Vagina (tissue), 2 donors: ENCODE results near the gene AIFM3. TPM values are rescaled to one million over a fixed set of nuclear protein-coding genes. Genes with fewer than 3 reads are reported as not detected.

ENCODE experiments used
- DNase-seq, 2 donors: peaks; one replicate each; pipeline ENCODE4 v3.0.0-alpha.2; 2017; ENCODE audit errors: extremely low spot score in 2 of 2
- H3K27ac ChIP-seq: fragments of 200-600 bp; sonication (generic); one replicate; pipeline ENCODE4 v1.5.1; 2019
- H3K27me3 ChIP-seq: fragments of 200-600 bp; sonication (generic); one replicate; pipeline ENCODE4 v1.5.1; 2019
- H3K36me3 ChIP-seq, 2 donors: fragments of 200-600 bp; sonication (generic); one replicate each; pipeline ENCODE4 v1.5.1; 2017 to 2019
- H3K4me1 ChIP-seq: fragments of 200-600 bp; sonication (generic); one replicate; pipeline ENCODE4 v1.5.1; 2019
- H3K4me3 ChIP-seq, 2 donors: fragments of 200-600 bp; sonication (generic); 1 replicate in 1 of 2; 2 replicates in 1 of 2; pipeline ENCODE4 v1.5.1; 2016 to 2019
- H3K9me3 ChIP-seq: fragments of 200-600 bp; sonication (generic); one replicate; pipeline ENCODE4 v1.5.1; 2019
- CTCF ChIP-seq, 3 experiments: fragments of 450-650 bp in 2 of 3; fragments of 200-600 bp in 1 of 3; sonication (generic) in 1 of 3; IDR thresholded peaks; one replicate each; pipeline ENCODE4 v1.5.1; 2017 to 2019; ENCODE audit warnings: antibody characterized with exemption in 3 of 3, mild to moderate bottlenecking in 2 of 3, moderate library complexity in 2 of 3
- POLR2A ChIP-seq, 2 donors: fragments of 450-650 bp; IDR thresholded peaks; one replicate each; pipeline ENCODE4 v1.6.1; 2017; ENCODE audit warnings: antibody characterized with exemption in 2 of 2, mild to moderate bottlenecking in 2 of 2, moderate library complexity in 2 of 2
- POLR2AphosphoS5 ChIP-seq, 2 donors: sonication (generic); formaldehyde crosslinking; IDR thresholded peaks; one replicate each; pipeline ENCODE4 v1.9.0; 2017; ENCODE audit warnings: antibody characterized with exemption in 2 of 2, mild to moderate bottlenecking in 2 of 2, low read depth in 1 of 2; ENCODE audit not compliant: insufficient read depth in 1 of 2
- intact Hi-C: fragments of 100-400 bp; cut with DNase I; formaldehyde crosslinking; loops from one replicate; pipeline ENCODE4 v1.15.1; 2023
- total RNA-seq: library from RNA; depleted of rRNA; stranded (reverse); fragments of >200 nt; gene quantifications from one replicate; pipeline ENCODE4 v1.2.3, GENCODE V29; 2016

The AIFM3 gene
- total RNA-seq, 1 donor from 2014 or later: not detected

- no peak for DNase-seq
- Histone ChIP-seq H3K9me3 (no peaks in the 10 kb centered on the region), H3K27ac (no peak overlapping the region), H3K4me1 (peaks cover 36% of the 10 kb centered on the region), H3K4me3 (no peak overlapping the region), H3K27me3 (no peaks in the 10 kb centered on the region), H3K36me3 (peaks cover 0 to 35% of the 10 kb centered on the region in 2 donors)
- intact Hi-C loops: no loop called here
- TF ChIP-seq CTCF (IDR thresholded peaks at IDR 0.05) (no peak), POLR2A (IDR thresholded peaks at IDR 0.05) (no peak), POLR2AphosphoS5 (IDR thresholded peaks at IDR 0.05; ENCODE audit: insufficient read depth in 1 of 2, low read depth in 1 of 2) (no peak)
These were observed 18.6 kb upstream of the AIFM3 start for GRCh38 chr22:20948450-20948849.

DNA sequence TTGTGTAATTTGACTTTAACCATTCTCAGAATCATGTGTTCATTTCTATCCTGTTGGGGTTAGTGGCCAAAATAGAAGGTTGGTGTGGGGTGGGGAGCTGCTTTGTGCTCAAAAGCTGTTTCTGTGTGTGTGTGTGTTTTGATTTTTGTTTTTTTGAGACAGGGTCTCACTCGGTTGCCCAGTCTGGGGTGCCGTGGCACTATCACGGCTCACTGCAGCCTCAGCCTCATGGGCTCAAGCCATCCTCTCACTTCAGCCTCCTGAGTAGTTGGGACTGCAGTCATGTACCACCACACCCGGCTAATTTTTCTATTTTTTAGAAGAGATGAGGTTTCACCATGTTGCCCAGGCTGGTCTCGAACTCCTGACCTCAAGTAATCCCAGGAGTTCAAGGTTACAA lies 18.1 kb upstream of the AIFM3 start:
- Histone ChIP-seq H3K4me3 (no peak overlapping the region), H3K9me3 (no peaks in the 10 kb centered on the region), H3K36me3 (peaks cover 0 to 35% of the 10 kb centered on the region in 2 donors), H3K27ac (no peak overlapping the region), H3K27me3 (no peaks in the 10 kb centered on the region), H3K4me1 (peaks cover 34% of the 10 kb centered on the region)
- no peak for DNase-seq
- TF ChIP-seq POLR2AphosphoS5 (IDR thresholded peaks at IDR 0.05; ENCODE audit: insufficient read depth in 1 of 2, low read depth in 1 of 2) (no peak), CTCF (IDR thresholded peaks at IDR 0.05) (no peak)
- intact Hi-C loops: no loop called here

DNA sequence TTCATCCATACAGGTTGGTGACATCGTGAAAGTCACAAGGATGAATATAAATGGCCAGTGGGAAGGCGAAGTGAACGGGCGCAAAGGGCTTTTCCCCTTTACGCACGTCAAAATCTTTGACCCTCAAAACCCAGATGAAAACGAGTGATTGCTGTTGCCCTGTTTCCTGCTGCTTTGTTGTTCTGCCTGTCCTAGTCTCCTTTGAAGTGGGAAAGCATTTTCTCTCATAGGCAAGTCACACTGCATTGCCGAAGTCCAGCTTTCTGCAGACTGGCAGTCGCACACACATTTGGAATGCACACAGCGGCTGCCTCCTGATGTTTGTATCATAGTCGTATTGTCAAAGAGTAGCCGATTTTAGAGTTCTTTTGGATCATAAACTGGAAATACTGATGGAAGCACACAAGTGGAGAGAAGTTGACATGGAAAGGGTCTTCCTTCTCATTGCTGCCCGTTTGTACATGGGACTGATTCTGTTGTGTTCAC lies 17.3 kb upstream of the AIFM3 start:
- intact Hi-C loops: no loop called here
- no peak overlapping the region for H3K27ac ChIP-seq
- TF ChIP-seq CTCF (IDR thresholded peaks at IDR 0.05): no peak
- TF ChIP-seq POLR2A (IDR thresholded peaks at IDR 0.05): no peak
- no peak for TF ChIP-seq POLR2AphosphoS5 (IDR thresholded peaks at IDR 0.05; ENCODE audit: insufficient read depth in 1 of 2, low read depth in 1 of 2)
- H3K36me3 ChIP-seq: peaks cover 0 to 35% of the 10 kb centered on the region in 2 donors
- DNase-seq: no peak
- peaks cover 40% of the 10 kb centered on the region for H3K4me1 ChIP-seq
- H3K4me3 ChIP-seq: no peak overlapping the region
- no peaks in the 10 kb centered on the region for H3K9me3 ChIP-seq
- no peaks in the 10 kb centered on the region for H3K27me3 ChIP-seq

GRCh38 chr22:20951151-20951931 lies 15.7 kb upstream of the AIFM3 start:
- no peaks in the 10 kb centered on the region for H3K27me3 ChIP-seq
- peaks cover 35% of the 10 kb centered on the region for H3K4me1 ChIP-seq
- intact Hi-C loops: no loop called here
- no peak for DNase-seq
- no peaks in the 10 kb centered on the region for H3K9me3 ChIP-seq
- H3K27ac ChIP-seq: no peak overlapping the region
- H3K4me3 ChIP-seq: no peak overlapping the region
- TF ChIP-seq POLR2AphosphoS5 (IDR thresholded peaks at IDR 0.05; ENCODE audit: insufficient read depth in 1 of 2, low read depth in 1 of 2): no peak
- peaks cover 0 to 35% of the 10 kb centered on the region in 2 donors for H3K36me3 ChIP-seq

DNA sequence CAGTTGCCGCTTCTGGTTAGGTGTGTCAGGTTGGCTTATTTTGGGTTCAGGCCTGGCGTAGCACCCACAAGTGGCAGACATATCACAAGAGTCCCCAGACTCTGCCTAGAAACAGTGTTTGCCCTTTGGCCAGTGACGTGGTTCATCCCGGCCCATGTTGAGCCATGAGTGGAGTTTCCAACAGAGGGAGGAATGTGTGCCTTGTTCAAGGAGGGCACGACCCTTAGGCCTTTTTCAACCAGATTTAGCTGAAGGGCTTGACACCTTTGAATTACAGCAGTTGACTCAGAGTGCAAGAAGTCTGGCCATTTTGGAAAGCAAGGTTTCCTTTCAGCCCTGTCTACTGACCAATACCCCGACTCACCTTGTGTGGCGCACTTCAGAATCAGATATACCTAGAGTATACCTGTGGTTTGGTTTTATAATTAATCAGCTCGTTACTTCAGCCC lies 15.1 kb upstream of the AIFM3 start:
- no peak for DNase-seq
- peaks cover 0 to 35% of the 10 kb centered on the region in 2 donors for H3K36me3 ChIP-seq
- H3K27ac ChIP-seq: no peak overlapping the region
- H3K4me1 ChIP-seq: peaks cover 37% of the 10 kb centered on the region
- no peaks in the 10 kb centered on the region for H3K27me3 ChIP-seq
- TF ChIP-seq POLR2A (IDR thresholded peaks at IDR 0.05): no peak
- intact Hi-C loops: no loop called here
- H3K4me3 ChIP-seq: no peak overlapping the region
- H3K9me3 ChIP-seq: no peaks in the 10 kb centered on the region
